ENCODE data around the gene SPTLC2. TPM values are rescaled to one million over a fixed set of nuclear protein-coding genes. Genes with fewer than 3 reads are reported as not detected.

The SPTLC2 gene
- total RNA-seq, 1 donor from 2014 or later, result 28.1 TPM

- Mint-ChIP-seq H3K27me3 (ENCODE audit: unreplicated experiment) (no peaks in the 10 kb centered on the region), H3K4me3 (ENCODE audit: unreplicated experiment) (peak overlapping the region; percentile 64), H3K36me3 (ENCODE audit: unreplicated experiment) (peaks cover 4% of the 10 kb centered on the region), H3K27ac (ENCODE audit: unreplicated experiment) (peak overlapping the region; percentile 91), H3K4me1 (ENCODE audit: unreplicated experiment) (peaks cover 40% of the 10 kb centered on the region), H3K9me3 (ENCODE audit: unreplicated experiment) (no peaks in the 10 kb centered on the region)
- no peak for DNase-seq (ENCODE audit: extremely low spot score, unreplicated experiment)
- TF ChIP-seq CTCF (IDR thresholded peaks at IDR 0.05), result no peak
These were observed 36.0 kb downstream of the SPTLC2 start for GRCh38 chr14:77580477-77580876.

GRCh38 chr14:77579780-77580179 lies 36.7 kb downstream of the SPTLC2 start:
- no peaks in the 10 kb centered on the region for H3K9me3 Mint-ChIP-seq (ENCODE audit: unreplicated experiment)
- H3K27ac Mint-ChIP-seq (ENCODE audit: unreplicated experiment), result peak overlapping the region; percentile 70
- peak overlapping the region; percentile 6 for H3K4me3 Mint-ChIP-seq (ENCODE audit: unreplicated experiment)
- peaks cover 37% of the 10 kb centered on the region for H3K4me1 Mint-ChIP-seq (ENCODE audit: unreplicated experiment)
- H3K27me3 Mint-ChIP-seq (ENCODE audit: unreplicated experiment), result no peaks in the 10 kb centered on the region
- peaks cover 4% of the 10 kb centered on the region for H3K36me3 Mint-ChIP-seq (ENCODE audit: unreplicated experiment)
- TF ChIP-seq CTCF (IDR thresholded peaks at IDR 0.05), result no peak
- no peak for DNase-seq (ENCODE audit: extremely low spot score, unreplicated experiment)

- DNase-seq (ENCODE audit: extremely low spot score, unreplicated experiment), result no peak
- peaks cover 4% of the 10 kb centered on the region for H3K36me3 Mint-ChIP-seq (ENCODE audit: unreplicated experiment)
- no peaks in the 10 kb centered on the region for H3K9me3 Mint-ChIP-seq (ENCODE audit: unreplicated experiment)
- peak overlapping the region; percentile 70 for H3K27ac Mint-ChIP-seq (ENCODE audit: unreplicated experiment)
- H3K4me3 Mint-ChIP-seq (ENCODE audit: unreplicated experiment), result no peak overlapping the region
- no peaks in the 10 kb centered on the region for H3K27me3 Mint-ChIP-seq (ENCODE audit: unreplicated experiment)
- peaks cover 42% of the 10 kb centered on the region for H3K4me1 Mint-ChIP-seq (ENCODE audit: unreplicated experiment)
- TF ChIP-seq CTCF (IDR thresholded peaks at IDR 0.05), result no peak
These were observed 37.4 kb downstream of the SPTLC2 start for GRCh38 chr14:77579065-77579464.

- no peak for TF ChIP-seq CTCF (IDR thresholded peaks at IDR 0.05)
- H3K9me3 Mint-ChIP-seq (ENCODE audit: unreplicated experiment), result no peaks in the 10 kb centered on the region
- H3K4me3 Mint-ChIP-seq (ENCODE audit: unreplicated experiment), result no peak overlapping the region
- peaks cover 27% of the 10 kb centered on the region for H3K4me1 Mint-ChIP-seq (ENCODE audit: unreplicated experiment)
- peaks cover 14% of the 10 kb centered on the region for H3K36me3 Mint-ChIP-seq (ENCODE audit: unreplicated experiment)
- H3K27ac Mint-ChIP-seq (ENCODE audit: unreplicated experiment), result no peak overlapping the region
- no peak for DNase-seq (ENCODE audit: extremely low spot score, unreplicated experiment)
- H3K27me3 Mint-ChIP-seq (ENCODE audit: unreplicated experiment), result no peaks in the 10 kb centered on the region
These were observed 41.9 kb downstream of the SPTLC2 start for GRCh38 chr14:77574446-77575115.

- H3K4me3 Mint-ChIP-seq (ENCODE audit: unreplicated experiment), result no peak overlapping the region
- no peak for TF ChIP-seq CTCF (IDR thresholded peaks at IDR 0.05)
- H3K27me3 Mint-ChIP-seq (ENCODE audit: unreplicated experiment), result no peaks in the 10 kb centered on the region
- DNase-seq (ENCODE audit: extremely low spot score, unreplicated experiment), result no peak
- no peaks in the 10 kb centered on the region for H3K9me3 Mint-ChIP-seq (ENCODE audit: unreplicated experiment)
- H3K27ac Mint-ChIP-seq (ENCODE audit: unreplicated experiment), result no peak overlapping the region
- H3K36me3 Mint-ChIP-seq (ENCODE audit: unreplicated experiment), result peaks cover 17% of the 10 kb centered on the region
- H3K4me1 Mint-ChIP-seq (ENCODE audit: unreplicated experiment), result peaks cover 21% of the 10 kb centered on the region
These were observed 42.5 kb downstream of the SPTLC2 start for GRCh38 chr14:77573964-77574363.
